Measurements from ENCODE around the gene BPTF.
"Not testable (repeated sequence)": the region's sequence is repeated elsewhere in the genome, so short reads cannot be mapped to it uniquely, and the experiment has no call there.

BPTF gene

DNA sequence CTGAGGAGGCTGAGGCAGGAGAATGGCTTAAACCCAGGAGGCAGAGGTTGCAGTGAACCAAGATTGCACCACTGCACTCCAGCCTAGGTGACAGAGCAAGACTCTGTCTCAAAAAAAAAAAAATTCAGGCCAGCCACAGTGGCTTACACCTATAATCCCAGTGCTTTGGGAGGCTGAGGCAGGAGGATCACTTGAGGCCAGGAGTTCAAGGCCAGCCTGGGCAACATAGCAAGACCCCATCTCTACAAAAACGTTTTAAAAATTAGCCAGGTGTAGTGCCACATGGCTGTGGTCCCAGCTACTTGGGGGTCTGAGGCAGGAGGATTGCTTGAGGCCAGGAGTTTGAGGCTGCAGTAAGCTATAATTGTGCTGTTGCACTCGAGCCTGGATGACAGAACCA is 80.0 kb downstream of the BPTF start:
- Histone ChIP-seq H3K36me3 (ENCODE audit: control insufficient read depth in 1 of 2, insufficient read depth in 2 of 2, low read depth in 1 of 2, low read length in 2 of 2) (peaks cover 28 to 72% of the 10 kb centered on the region in 2 experiments), H3K79me1 (replicated peaks; ENCODE audit: low read length, poor library complexity, severe bottlenecking) (peaks cover 16% of the 10 kb centered on the region)
- not testable (repeated sequence) for H3K4me1 ChIP-seq (ENCODE audit: control insufficient read depth, insufficient read depth, low read depth, low read length); H2AFZ ChIP-seq (ENCODE audit: low read depth, low read length); DNase-seq; H4K8ac ChIP-seq (ENCODE audit: low read length); H3K18ac ChIP-seq (ENCODE audit: low read depth in 1 of 2, low read length in 2 of 2); H4K91ac ChIP-seq (ENCODE audit: low read length); H3K27ac ChIP-seq (ENCODE audit: low read length, poor library complexity, severe bottlenecking); H3K14ac ChIP-seq (ENCODE audit: low read length in 2 of 2); H3K9me3 ChIP-seq (ENCODE audit: control insufficient read depth, low read length); H2BK5ac ChIP-seq (ENCODE audit: low read depth, low read length, poor library complexity, severe bottlenecking); H2BK120ac ChIP-seq (ENCODE audit: low read depth, low read length); H2BK12ac ChIP-seq (ENCODE audit: low read length in 2 of 2); H3K23ac ChIP-seq (ENCODE audit: low read length in 2 of 2); H2BK15ac ChIP-seq (ENCODE audit: low read depth, poor library complexity, severe bottlenecking); H3K4me3 ChIP-seq (ENCODE audit: insufficient read depth in 1 of 2, low read depth in 1 of 2, low read length in 2 of 2); H3K4ac ChIP-seq (ENCODE audit: low read depth in 1 of 2, low read length in 2 of 2); H3K4me2 ChIP-seq (ENCODE audit: low read length, poor library complexity, severe bottlenecking); H2AK5ac ChIP-seq (ENCODE audit: low read length, severe bottlenecking); H3K9ac ChIP-seq (ENCODE audit: low read length); H3K27me3 ChIP-seq (ENCODE audit: control insufficient read depth in 1 of 2, insufficient read depth in 1 of 2, low read length in 2 of 2)
- 50% methylated on average over 1 of the region's 2 CpGs for WGBS

GRCh38 chr17:67910117-67910803 is 85.0 kb downstream of the BPTF start:
- not testable (repeated sequence) for H3K9ac ChIP-seq (ENCODE audit: low read length); H3K4ac ChIP-seq (ENCODE audit: low read depth in 1 of 2, low read length in 2 of 2); H4K91ac ChIP-seq (ENCODE audit: low read length); H2BK120ac ChIP-seq (ENCODE audit: low read depth, low read length); H2BK12ac ChIP-seq (ENCODE audit: low read length in 2 of 2); H3K27me3 ChIP-seq (ENCODE audit: control insufficient read depth in 1 of 2, insufficient read depth in 1 of 2, low read length in 2 of 2); H3K9me3 ChIP-seq (ENCODE audit: control insufficient read depth, low read length); H4K8ac ChIP-seq (ENCODE audit: low read length); H3K23ac ChIP-seq (ENCODE audit: low read length in 2 of 2); H2AK5ac ChIP-seq (ENCODE audit: low read length, severe bottlenecking); H2AFZ ChIP-seq (ENCODE audit: low read depth, low read length); H3K4me1 ChIP-seq (ENCODE audit: control insufficient read depth, insufficient read depth, low read depth, low read length); H3K27ac ChIP-seq (ENCODE audit: low read length, poor library complexity, severe bottlenecking); H3K4me3 ChIP-seq (ENCODE audit: insufficient read depth in 1 of 2, low read depth in 1 of 2, low read length in 2 of 2); H2BK5ac ChIP-seq (ENCODE audit: low read depth, low read length, poor library complexity, severe bottlenecking); H3K18ac ChIP-seq (ENCODE audit: low read depth in 1 of 2, low read length in 2 of 2); H3K4me2 ChIP-seq (ENCODE audit: low read length, poor library complexity, severe bottlenecking); DNase-seq; H3K14ac ChIP-seq (ENCODE audit: low read length in 2 of 2); H2BK15ac ChIP-seq (ENCODE audit: low read depth, poor library complexity, severe bottlenecking)
- peaks cover 12 to 74% of the 10 kb centered on the region in 2 experiments for H3K36me3 ChIP-seq (ENCODE audit: control insufficient read depth in 1 of 2, insufficient read depth in 2 of 2, low read depth in 1 of 2, low read length in 2 of 2)
- H3K79me1 ChIP-seq (replicated peaks; ENCODE audit: low read length, poor library complexity, severe bottlenecking), result peaks cover 14% of the 10 kb centered on the region
- 100% methylated on average over 5 of the region's 7 CpGs for WGBS

DNA sequence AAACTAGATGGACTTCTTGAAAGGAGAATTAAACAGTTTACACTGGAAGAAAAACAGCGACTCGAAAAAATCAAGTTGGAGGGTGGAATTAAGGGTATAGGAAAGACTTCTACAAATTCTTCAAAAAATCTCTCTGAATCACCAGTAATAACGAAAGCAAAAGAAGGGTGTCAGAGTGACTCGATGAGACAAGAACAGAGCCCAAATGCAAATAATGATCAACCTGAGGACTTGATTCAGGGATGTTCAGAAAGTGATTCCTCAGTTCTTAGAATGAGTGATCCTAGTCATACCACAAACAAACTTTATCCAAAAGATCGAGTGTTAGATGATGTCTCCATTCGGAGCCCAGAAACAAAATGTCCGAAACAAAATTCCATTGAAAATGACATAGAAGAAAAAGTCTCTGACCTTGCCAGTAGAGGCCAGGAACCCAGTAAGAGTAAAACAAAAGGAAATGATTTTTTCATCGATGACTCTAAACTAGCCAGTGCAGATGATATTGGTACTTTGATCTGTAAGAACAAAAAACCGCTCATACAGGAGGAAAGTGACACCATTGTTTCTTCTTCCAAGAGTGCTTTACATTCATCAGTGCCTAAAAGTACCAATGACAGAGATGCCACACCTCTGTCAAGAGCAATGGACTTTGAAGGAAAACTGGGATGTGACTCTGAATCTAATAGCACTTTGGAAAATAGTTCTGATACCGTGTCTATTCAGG is 85.9 kb downstream of the BPTF start:
- Histone ChIP-seq H4K8ac (ENCODE audit: low read length) (no peak overlapping the region), H3K23ac (ENCODE audit: low read length in 2 of 2) (no peak overlapping the region), H3K27me3 (ENCODE audit: control insufficient read depth in 1 of 2, insufficient read depth in 1 of 2, low read length in 2 of 2) (no peaks in the 10 kb centered on the region), H3K18ac (ENCODE audit: low read depth in 1 of 2, low read length in 2 of 2) (no peak overlapping the region), H2BK15ac (ENCODE audit: low read depth, poor library complexity, severe bottlenecking) (no peak overlapping the region), H3K79me1 (replicated peaks; ENCODE audit: low read length, poor library complexity, severe bottlenecking) (peaks cover 17% of the 10 kb centered on the region), H3K9ac (ENCODE audit: low read length) (no peak overlapping the region), H3K14ac (ENCODE audit: low read length in 2 of 2) (no peak overlapping the region), H2AFZ (ENCODE audit: low read depth, low read length) (no peak overlapping the region), H3K4me1 (ENCODE audit: control insufficient read depth, insufficient read depth, low read depth, low read length) (no peaks in the 10 kb centered on the region), H3K4me3 (ENCODE audit: insufficient read depth in 1 of 2, low read depth in 1 of 2, low read length in 2 of 2) (no peak overlapping the region), H2AK5ac (ENCODE audit: low read length, severe bottlenecking) (no peak overlapping the region), H3K36me3 (ENCODE audit: control insufficient read depth in 1 of 2, insufficient read depth in 2 of 2, low read depth in 1 of 2, low read length in 2 of 2) (peaks cover 10 to 78% of the 10 kb centered on the region in 2 experiments), H3K4me2 (ENCODE audit: low read length, poor library complexity, severe bottlenecking) (no peak overlapping the region), H2BK12ac (ENCODE audit: low read length in 2 of 2) (no peak overlapping the region), H2BK5ac (ENCODE audit: low read depth, low read length, poor library complexity, severe bottlenecking) (no peak overlapping the region), H2BK120ac (ENCODE audit: low read depth, low read length) (no peak overlapping the region), H3K4ac (ENCODE audit: low read depth in 1 of 2, low read length in 2 of 2) (no peak overlapping the region), H3K9me3 (ENCODE audit: control insufficient read depth, low read length) (no peaks in the 10 kb centered on the region), H4K91ac (ENCODE audit: low read length) (no peak overlapping the region), H3K27ac (ENCODE audit: low read length, poor library complexity, severe bottlenecking) (no peak overlapping the region)
- DNase-seq, result no peak
- over 99% methylated on average over 7 of the region's 10 CpGs for WGBS

GRCh38 chr17:67912088-67912487 is 86.8 kb downstream of the BPTF start:
- no peak overlapping the region for H3K23ac ChIP-seq (ENCODE audit: low read length in 2 of 2)
- H3K9me3 ChIP-seq (ENCODE audit: control insufficient read depth, low read length), result no peaks in the 10 kb centered on the region
- no peak overlapping the region for H2BK15ac ChIP-seq (ENCODE audit: low read depth, poor library complexity, severe bottlenecking)
- H2AFZ ChIP-seq (ENCODE audit: low read depth, low read length), result no peak overlapping the region
- peaks cover 10 to 74% of the 10 kb centered on the region in 2 experiments for H3K36me3 ChIP-seq (ENCODE audit: control insufficient read depth in 1 of 2, insufficient read depth in 2 of 2, low read depth in 1 of 2, low read length in 2 of 2)
- H2BK120ac ChIP-seq (ENCODE audit: low read depth, low read length), result no peak overlapping the region
- H4K8ac ChIP-seq (ENCODE audit: low read length), result no peak overlapping the region
- no peak overlapping the region for H4K91ac ChIP-seq (ENCODE audit: low read length)
- DNase-seq, result no peak
- no peak overlapping the region for H2AK5ac ChIP-seq (ENCODE audit: low read length, severe bottlenecking)
- no peak overlapping the region for H3K4me3 ChIP-seq (ENCODE audit: insufficient read depth in 1 of 2, low read depth in 1 of 2, low read length in 2 of 2)
- no peak overlapping the region for H3K27ac ChIP-seq (ENCODE audit: low read length, poor library complexity, severe bottlenecking)
- H3K14ac ChIP-seq (ENCODE audit: low read length in 2 of 2), result no peak overlapping the region
- no peak overlapping the region for H3K4ac ChIP-seq (ENCODE audit: low read depth in 1 of 2, low read length in 2 of 2)
- H3K4me1 ChIP-seq (ENCODE audit: control insufficient read depth, insufficient read depth, low read depth, low read length), result no peaks in the 10 kb centered on the region
- H2BK12ac ChIP-seq (ENCODE audit: low read length in 2 of 2), result no peak overlapping the region
- H3K18ac ChIP-seq (ENCODE audit: low read depth in 1 of 2, low read length in 2 of 2), result no peak overlapping the region
- no peak overlapping the region for H3K4me2 ChIP-seq (ENCODE audit: low read length, poor library complexity, severe bottlenecking)
- no peaks in the 10 kb centered on the region for H3K27me3 ChIP-seq (ENCODE audit: control insufficient read depth in 1 of 2, insufficient read depth in 1 of 2, low read length in 2 of 2)
- peaks cover 17% of the 10 kb centered on the region for H3K79me1 ChIP-seq (replicated peaks; ENCODE audit: low read length, poor library complexity, severe bottlenecking)
- no peak overlapping the region for H2BK5ac ChIP-seq (ENCODE audit: low read depth, low read length, poor library complexity, severe bottlenecking)
- H3K9ac ChIP-seq (ENCODE audit: low read length), result no peak overlapping the region
- WGBS, result 100% methylated on average over 3 of the region's 4 CpGs

Data from mesenchymal stem cell (in vitro differentiated cells and primary cell).